Effector memory CD4-positive, alpha-beta T cell (primary cell): ENCODE results near the gene HSPA9.

Experiments used
- DNase-seq, 3 donors: peaks; one replicate each; pipeline ENCODE4 v3.0.0-alpha.2; 2020
- H3K27ac ChIP-seq: 2 replicates; pipeline ENCODE4 v1.7.0; 2013; ENCODE audit warnings: mild to moderate bottlenecking, low read length, moderate library complexity; ENCODE audit not compliant: insufficient read depth, poor library complexity, severe bottlenecking
- H3K27me3 ChIP-seq: replicated peaks from 2 replicates; pipeline ENCODE4 v1.7.0; 2013; ENCODE audit warnings: mild to moderate bottlenecking, low read length; ENCODE audit not compliant: insufficient read depth, control insufficient read depth, poor library complexity, severe bottlenecking
- H3K36me3 ChIP-seq: 2 replicates; pipeline ENCODE4 v1.7.0; 2013; ENCODE audit warnings: mild to moderate bottlenecking, low read length, moderate library complexity; ENCODE audit not compliant: control insufficient read depth, insufficient read depth
- H3K4me1 ChIP-seq: 2 replicates; pipeline ENCODE4 v1.7.0; 2013; ENCODE audit warnings: low read length, mild to moderate bottlenecking; ENCODE audit not compliant: control insufficient read depth, insufficient read depth, poor library complexity, severe bottlenecking
- H3K4me3 ChIP-seq: 2 replicates; pipeline ENCODE4 v1.7.0; 2013; ENCODE audit warnings: low read length, low read depth, mild to moderate bottlenecking; ENCODE audit not compliant: insufficient read depth, poor library complexity, severe bottlenecking
- H3K9me3 ChIP-seq: 2 replicates; pipeline ENCODE4 v1.7.0; 2013; ENCODE audit warnings: mild to moderate bottlenecking, low read length, moderate library complexity; ENCODE audit not compliant: control insufficient read depth

The HSPA9 gene

DNA sequence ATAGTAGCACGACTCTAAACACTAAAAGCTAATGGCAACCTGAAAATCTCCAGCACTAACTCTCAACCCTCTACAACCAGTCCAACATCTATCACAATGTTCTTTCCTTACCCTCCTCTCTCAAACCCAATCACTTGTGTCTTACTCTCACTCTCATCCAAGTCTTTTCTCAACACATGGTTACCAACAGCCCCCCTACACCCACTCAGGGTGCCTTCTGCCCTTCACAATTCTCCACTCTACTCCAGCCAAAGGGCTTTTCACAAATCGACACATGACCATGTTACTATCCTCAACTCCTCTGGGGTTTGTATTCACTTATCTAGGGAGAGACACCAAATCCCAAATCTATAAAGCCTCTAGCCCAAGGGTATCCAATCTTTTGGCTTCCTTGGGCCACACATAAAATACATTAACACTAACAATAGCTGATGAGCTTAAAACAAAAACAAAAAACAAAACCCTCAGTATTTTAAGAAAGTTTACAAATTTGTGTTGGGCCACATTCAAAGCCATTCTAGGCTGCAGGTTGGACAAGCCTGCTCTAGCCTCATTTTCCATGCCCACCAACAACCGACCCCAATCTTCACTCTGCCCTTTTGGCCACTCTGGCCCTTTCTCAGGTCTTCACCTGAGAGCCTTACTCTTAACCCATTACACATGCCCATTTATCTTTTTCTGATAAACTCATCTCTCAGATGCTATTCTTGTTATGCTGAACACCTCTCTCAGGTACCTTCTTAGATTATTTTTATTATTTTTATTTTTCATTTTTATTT lies 11.7 kb downstream of the HSPA9 start:
- peaks cover 64% of the 10 kb centered on the region for H3K36me3 ChIP-seq
- H3K4me3 ChIP-seq: no peak overlapping the region
- no peaks in the 10 kb centered on the region for H3K27me3 ChIP-seq
- H3K27ac ChIP-seq: no peak overlapping the region
- H3K9me3 ChIP-seq: no peaks in the 10 kb centered on the region
- DNase-seq: no peak
- peaks cover 16% of the 10 kb centered on the region for H3K4me1 ChIP-seq

DNA sequence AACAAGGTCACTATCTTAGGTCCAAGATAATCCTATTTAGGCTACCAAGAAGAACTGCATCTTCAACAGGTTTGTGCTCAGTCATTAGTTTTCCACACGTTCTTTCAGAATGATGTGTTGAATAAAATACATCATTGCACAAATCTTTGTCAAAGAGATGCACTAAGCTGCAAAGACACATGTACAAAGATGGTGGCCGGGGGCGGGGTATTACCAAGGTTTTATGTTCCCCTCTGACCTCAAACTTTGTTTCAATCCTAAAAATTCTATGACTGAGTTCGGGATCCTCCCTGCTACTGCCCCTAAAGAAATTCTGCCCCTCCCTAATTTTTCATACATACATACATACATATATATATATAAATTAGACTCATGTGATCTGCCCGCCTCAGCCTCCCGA lies 14.2 kb downstream of the HSPA9 start:
- Histone ChIP-seq H3K4me3 (no peak overlapping the region), H3K9me3 (no peaks in the 10 kb centered on the region), H3K27ac (no peak overlapping the region), H3K36me3 (peaks cover 67% of the 10 kb centered on the region), H3K27me3 (no peaks in the 10 kb centered on the region), H3K4me1 (peaks cover 16% of the 10 kb centered on the region)
- no peak for DNase-seq

DNA sequence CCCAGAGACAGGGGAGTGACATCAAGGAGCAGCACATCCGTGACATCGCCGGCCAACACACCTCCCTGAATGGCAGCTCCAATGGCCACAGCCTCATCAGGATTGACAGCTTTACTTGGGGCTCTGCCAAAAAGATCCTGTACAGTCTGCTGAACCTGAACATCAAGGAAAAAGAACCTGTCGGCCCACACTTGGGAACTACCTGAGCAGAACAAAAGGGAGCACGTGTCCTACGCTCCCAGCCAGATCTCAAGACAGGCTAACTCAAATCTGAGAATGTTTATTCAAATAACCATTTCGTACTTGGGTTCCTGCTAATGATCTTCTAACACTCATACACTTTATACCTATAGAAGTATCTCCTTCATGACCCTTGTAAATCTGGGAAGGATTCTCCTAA lies 15.3 kb downstream of the HSPA9 start:
- H3K36me3 ChIP-seq: peaks cover 72% of the 10 kb centered on the region
- H3K27me3 ChIP-seq: no peaks in the 10 kb centered on the region
- H3K9me3 ChIP-seq: no peaks in the 10 kb centered on the region
- H3K4me3 ChIP-seq: no peak overlapping the region
- H3K4me1 ChIP-seq: peaks cover 9% of the 10 kb centered on the region
- DNase-seq: no peak
- H3K27ac ChIP-seq: no peak overlapping the region

DNA sequence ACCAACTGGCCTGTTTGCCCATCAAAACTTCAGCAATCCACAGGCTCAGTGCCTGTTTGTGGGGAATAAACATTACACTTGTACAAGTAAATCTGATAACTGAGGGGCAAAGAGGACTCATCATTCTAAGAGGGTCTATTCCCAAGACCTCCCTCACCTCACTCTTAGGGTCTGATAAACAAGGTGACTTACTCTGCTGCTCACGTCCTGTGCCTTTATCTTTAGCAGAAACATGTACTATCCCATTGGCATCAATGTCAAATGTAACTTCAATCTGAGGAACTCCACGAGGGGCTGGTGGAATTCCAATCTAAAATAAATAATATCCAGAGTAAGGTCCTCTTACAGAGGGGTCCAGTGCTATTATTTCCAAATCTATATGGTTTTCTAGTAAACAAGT lies 17.5 kb downstream of the HSPA9 start:
- H3K27ac ChIP-seq: no peak overlapping the region
- H3K36me3 ChIP-seq: peaks cover 81% of the 10 kb centered on the region
- H3K9me3 ChIP-seq: no peaks in the 10 kb centered on the region
- no peaks in the 10 kb centered on the region for H3K4me1 ChIP-seq
- no peak for DNase-seq
- no peaks in the 10 kb centered on the region for H3K27me3 ChIP-seq
- no peak overlapping the region for H3K4me3 ChIP-seq

DNA sequence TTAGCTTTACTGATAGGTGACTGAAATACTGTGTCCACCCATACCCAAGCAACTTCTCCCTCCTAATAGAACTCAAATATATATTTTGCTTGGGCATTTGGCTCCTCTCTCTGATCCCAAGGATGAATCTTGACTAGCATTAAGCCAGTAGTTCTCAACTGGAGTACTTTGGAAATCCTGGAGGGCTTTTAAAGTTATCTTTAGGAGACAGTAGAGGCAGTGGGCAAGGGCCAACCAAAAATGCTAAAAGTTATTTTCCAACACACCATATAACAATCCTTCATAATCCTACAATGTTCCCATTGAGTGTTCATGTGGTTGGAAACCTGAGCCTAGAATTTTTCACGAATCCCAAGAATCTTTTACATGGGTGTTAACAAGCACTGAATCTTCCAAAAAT lies 21.1 kb downstream of the HSPA9 start:
- no peak overlapping the region for H3K27ac ChIP-seq
- no peak overlapping the region for H3K4me3 ChIP-seq
- no peaks in the 10 kb centered on the region for H3K9me3 ChIP-seq
- H3K27me3 ChIP-seq: no peaks in the 10 kb centered on the region
- H3K4me1 ChIP-seq: no peaks in the 10 kb centered on the region
- peaks cover 55% of the 10 kb centered on the region for H3K36me3 ChIP-seq
- no peak for DNase-seq

DNA sequence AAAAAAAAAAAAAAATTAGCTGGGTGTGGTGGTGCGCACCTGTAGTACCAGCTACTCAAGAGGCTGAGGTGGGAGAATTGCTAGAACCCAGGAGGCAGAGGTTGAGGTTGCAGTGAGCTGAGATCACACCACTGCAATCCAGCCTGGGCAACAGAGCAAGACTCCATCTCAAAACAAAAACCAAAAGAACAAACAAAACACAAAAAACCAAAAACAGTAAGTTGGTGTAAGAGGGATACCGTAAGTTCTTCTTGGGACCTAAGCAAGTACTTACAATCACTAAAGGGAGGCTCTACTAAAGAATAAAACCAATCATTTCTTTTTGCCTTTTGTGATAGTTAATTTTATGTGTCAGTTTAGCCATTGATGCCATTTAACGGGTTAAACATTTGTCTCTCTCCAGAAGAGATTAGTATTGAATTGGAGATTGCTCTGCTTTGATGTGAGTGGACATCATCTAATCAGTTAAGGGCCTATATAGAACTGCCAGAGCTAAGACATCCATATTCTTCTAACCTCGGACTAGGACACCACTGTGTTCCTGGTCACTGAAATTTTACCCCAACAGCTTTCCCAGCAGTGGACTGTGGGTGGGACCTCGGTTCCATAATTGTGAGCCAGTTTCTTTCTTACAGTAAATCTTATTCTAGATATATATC lies 21.6 kb downstream of the HSPA9 start:
- Histone ChIP-seq H3K27me3 (no peaks in the 10 kb centered on the region), H3K4me3 (no peak overlapping the region), H3K36me3 (peaks cover 50% of the 10 kb centered on the region), H3K4me1 (no peaks in the 10 kb centered on the region), H3K9me3 (no peaks in the 10 kb centered on the region), H3K27ac (no peak overlapping the region)
- no peak for DNase-seq

DNA sequence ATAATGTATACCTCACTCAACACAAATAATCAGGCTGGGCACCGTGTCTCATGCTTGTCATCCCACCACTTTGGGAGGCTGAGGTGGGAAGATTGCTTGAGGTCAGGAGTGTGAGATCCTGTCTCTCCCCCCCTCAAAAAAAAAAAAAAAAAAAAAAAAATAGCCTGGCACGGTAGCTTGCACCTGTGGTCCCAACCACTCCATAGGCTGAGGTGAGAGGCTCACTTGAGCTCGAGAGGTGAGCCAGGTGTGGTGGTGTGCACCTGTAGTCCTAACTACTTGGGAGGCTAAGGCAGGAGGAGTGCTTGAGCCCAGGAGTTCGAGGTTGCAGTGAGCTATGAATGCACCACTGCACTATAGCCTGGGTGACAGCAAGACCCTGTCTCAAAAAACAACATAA lies 22.5 kb downstream of the HSPA9 start:
- Histone ChIP-seq H3K27me3 (no peaks in the 10 kb centered on the region), H3K36me3 (peaks cover 40% of the 10 kb centered on the region), H3K4me1 (no peaks in the 10 kb centered on the region), H3K4me3 (no peak overlapping the region), H3K9me3 (no peaks in the 10 kb centered on the region), H3K27ac (no peak overlapping the region)
- no peak for DNase-seq

DNA sequence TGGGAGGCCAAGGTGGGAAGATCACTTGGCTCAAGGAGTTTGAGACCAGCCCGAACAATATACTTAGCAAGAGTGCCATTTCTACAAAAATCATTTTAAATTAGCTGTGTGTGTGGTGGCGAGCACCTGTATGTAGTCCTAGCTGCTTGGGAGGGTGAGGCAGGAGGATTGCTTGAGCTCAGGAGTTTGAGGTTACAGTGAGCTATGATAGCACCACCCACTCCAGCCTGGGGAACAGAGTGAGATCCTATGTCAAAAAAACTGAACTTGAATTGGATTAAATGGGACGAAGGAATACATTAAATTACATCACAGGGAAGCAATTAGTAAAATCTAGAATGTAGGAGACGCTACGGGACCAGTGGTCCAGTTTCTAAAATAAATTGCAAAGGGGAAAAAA lies 25.8 kb downstream of the HSPA9 start:
- Histone ChIP-seq H3K27ac (no peak overlapping the region), H3K9me3 (no peaks in the 10 kb centered on the region), H3K4me1 (peaks cover 9% of the 10 kb centered on the region), H3K27me3 (no peaks in the 10 kb centered on the region), H3K4me3 (no peak overlapping the region), H3K36me3 (peaks cover 8% of the 10 kb centered on the region)
- DNase-seq: no peak

DNA sequence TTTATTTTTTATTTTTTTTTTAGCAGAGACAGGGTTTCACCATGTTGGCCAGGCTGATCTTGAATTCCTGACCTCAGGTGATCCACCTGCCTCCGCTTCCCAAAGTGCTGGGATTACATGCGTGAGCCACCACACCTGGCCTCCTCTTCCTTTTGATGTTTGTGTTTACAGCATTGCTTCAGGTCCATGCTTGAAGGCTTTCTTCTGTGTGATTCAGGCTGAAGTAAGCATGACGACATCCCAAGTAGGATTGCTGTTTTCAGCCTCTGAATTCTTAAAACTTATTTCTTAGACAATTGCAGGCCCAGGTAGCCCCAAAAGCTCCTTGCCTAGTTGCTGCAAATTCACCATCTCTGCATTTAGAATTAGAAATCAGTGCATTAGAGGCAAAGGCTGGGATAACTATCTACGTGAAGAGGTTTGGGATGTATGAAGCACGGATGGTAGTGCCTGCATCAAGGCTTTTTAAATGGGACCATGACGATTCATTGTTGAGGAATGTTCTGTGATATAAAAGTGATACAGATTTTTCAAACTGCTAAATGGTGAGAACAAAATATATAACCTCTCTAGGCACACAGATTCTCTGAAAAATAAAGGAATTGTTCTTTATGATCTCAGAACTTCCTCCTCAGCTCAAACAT lies 29.2 kb downstream of the HSPA9 start:
- no peak overlapping the region for H3K27ac ChIP-seq
- H3K4me1 ChIP-seq: peaks cover 18% of the 10 kb centered on the region
- no peaks in the 10 kb centered on the region for H3K36me3 ChIP-seq
- H3K9me3 ChIP-seq: no peaks in the 10 kb centered on the region
- no peak for DNase-seq
- no peaks in the 10 kb centered on the region for H3K27me3 ChIP-seq
- no peak overlapping the region for H3K4me3 ChIP-seq
